NCI-H1694 (cell line): ENCODE results near the gene ADGRD2.
"Not testable (repeated sequence)": the region's sequence is repeated elsewhere in the genome, so short reads cannot be mapped to it uniquely, and the experiment has no call there.

Experiments used
- DNase-seq: peaks from one replicate; lab custom pipeline; 2025; lab: John Stamatoyannopoulos, UW

The ADGRD2 gene, protein sequence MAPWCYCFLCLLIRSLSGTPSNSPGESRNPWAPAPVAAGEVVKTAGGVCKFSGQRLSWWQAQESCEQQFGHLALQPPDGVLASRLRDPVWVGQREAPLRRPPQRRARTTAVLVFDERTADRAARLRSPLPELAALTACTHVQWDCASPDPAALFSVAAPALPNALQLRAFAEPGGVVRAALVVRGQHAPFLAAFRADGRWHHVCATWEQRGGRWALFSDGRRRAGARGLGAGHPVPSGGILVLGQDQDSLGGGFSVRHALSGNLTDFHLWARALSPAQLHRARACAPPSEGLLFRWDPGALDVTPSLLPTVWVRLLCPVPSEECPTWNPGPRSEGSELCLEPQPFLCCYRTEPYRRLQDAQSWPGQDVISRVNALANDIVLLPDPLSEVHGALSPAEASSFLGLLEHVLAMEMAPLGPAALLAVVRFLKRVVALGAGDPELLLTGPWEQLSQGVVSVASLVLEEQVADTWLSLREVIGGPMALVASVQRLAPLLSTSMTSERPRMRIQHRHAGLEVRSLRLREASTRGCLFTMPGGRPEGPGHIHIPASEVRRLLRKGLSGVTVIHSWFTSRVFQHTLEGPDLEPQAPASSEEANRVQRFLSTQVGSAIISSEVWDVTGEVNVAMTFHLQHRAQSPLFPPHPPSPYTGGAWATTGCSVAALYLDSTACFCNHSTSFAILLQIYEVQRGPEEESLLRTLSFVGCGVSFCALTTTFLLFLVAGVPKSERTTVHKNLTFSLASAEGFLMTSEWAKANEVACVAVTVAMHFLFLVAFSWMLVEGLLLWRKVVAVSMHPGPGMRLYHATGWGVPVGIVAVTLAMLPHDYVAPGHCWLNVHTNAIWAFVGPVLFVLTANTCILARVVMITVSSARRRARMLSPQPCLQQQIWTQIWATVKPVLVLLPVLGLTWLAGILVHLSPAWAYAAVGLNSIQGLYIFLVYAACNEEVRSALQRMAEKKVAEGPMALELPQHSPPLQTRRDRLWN

DNA sequence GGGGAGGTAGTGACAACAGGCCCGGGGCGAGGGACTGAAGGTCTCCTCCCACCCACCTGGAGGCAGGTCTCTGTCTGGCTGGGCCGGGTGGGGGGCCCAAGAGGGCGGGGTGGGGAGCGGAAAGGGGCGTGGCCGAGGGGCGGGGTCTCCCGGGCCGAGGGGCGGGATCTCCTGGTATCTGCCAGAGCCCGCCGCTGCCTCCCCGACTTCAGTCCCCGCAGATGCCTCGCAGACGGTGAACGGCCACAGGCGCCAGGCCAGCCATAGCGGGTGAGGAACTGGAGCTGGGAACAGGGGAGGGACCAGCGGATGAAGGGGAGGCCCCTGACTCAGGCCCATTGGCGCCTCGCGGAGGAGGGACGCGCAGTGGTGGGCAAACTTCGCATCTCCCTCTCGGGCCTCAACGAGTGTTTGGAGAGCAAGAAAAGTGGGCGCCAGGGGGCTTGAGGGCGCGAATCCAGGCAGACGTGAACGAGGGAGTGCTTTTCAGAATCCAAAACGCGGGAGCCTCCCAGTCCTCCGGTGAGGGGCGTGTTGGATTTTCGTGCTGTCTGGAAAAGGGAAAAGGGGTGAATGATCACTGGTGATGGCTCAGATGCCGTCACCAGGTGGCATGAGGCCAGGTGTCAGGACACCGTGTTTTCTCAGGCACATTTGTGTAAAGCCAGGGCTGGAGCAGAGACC is at the start of gene ADGRD2:
ADGRD2 (plus strand) TSS at position 211 of the 684 bp plus-strand sequence. CDS start 1,216 bp downstream, outside the sequence.
- no peak for DNase-seq

DNA sequence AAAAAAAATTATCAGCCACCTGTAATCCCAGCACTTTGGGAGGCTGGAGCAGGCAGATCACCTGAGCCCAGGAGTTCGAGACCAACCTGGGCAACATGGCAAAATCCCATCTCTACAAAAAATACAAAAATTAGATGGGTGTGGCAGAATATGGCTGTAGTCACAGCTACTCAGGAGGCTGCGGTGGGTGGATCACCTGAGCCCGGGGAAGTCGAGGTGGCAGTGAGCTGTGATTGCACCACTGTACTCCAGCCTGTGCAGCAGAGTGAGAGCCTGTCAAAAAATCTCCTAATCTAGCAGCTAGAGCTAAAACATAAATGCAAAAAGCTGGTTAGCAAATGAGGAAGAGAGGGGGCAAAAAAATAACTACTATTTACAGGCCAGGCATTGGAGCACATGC is 47.0 kb upstream of the ADGRD2 start:
- no peak for DNase-seq

DNA sequence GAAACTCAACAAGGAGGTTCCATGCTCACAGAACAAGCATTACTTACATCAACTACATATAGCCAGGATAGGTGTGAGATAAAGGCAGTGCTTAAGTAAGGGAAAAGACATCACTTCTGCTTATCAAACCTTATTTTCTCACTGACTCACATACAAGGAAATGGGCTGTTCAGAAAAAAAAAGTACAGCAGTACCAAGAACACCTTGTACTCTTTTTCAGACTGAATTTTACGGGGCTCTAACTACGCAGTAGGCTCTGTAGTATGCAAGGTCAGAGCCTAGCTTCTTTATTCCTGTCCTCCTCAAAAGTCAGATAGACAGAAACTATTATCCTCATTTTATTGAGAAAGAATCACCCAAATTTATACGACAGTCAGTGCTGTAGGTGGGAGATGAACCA is 40.8 kb upstream of the ADGRD2 start:
- no peak for DNase-seq

DNA sequence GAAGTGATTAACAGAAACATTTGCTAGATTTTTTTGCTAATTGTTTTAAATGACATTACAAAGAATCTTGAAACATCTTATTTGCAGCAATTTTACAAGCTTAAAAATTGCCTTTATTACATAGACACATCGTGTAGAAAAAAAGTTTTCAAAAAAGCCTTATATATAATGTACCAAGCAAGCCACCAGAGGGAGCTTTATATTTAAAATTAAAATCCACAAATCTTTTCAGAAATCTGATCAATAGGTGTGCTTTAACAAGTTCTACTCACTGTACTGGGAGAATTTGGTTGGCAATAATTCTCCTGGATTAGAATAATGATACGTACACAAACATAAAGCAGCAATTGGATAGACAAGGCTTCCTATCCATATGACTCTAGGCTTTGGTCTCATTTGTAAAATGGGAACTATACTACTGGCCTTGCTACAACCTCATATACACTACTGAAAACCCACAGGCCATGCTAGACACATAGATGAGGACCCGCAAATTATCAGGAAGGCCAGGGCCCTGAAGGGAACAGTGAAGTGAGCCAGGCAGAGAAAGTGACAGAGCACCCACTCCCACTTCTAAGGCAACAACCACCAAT is 39.8 kb upstream of the ADGRD2 start:
- DNase-seq: no peak

DNA sequence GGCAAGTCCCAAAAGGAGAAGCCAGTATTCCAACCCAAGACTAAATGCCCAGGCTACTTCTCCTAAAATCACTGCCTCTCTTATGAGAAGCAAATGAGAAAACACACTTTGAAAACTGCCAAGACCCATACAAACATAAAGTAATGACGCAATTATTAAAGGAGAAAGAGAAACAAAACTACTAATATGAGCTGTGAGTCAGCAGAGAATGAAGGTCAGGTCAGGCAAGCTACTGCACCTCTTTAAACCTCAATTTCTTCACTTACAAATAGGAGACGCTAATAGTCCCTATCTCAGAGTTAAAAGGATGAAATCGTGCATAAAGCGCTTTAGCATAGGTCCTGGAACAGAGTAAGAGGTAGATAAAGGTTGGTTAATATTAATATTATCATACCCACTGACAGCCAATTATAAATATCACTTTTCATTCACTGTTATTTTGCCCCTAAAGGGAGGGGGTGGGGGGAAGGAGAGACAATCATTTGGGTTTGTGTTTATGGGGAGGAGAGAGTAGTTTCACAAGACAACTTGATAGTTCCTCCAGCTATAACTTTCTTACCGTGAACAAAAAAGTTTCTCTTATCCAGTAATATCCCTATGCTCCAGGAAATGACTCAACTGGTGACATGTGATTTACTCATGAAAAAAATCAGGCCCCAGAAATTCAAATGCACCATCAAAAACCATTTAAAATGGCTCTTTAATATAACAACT is 38.6 kb upstream of the ADGRD2 start:
- no peak for DNase-seq

DNA sequence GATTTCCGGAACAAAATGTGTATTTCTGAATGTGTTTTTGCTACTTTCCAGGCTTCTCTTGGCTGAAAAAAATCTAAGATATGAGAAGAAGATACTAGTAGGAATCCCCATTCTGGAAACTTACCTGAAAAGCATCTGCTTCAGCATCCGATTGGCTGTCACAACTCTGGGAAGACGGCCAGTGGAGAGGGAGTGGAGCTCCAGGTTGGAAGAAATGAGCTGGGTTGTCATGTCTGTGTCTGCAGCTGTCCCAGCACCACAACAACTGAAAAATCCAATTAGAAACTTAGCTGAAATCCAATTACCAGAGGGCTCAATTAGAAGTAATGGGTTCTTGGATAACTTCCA is 38.0 kb upstream of the ADGRD2 start:
- no peak for DNase-seq

DNA sequence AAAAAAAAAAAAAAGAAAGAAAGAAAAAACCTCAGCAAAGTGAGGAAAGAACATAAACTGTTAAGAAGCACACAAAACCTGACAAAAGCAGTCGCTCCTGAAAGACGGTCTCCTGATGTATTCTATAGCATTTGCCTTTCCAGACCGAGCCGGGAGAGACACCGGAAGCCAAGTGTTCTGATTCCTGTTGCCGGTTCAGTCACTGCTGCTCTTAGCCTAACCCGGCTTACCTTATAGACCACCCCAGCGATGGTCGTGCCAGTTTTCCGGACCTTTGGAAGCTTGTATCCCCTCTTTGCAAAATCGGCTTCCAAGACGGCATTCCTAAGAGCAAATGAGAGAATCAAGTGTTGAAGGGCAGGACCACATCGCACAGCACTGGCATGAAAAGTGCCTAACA is 35.6 kb upstream of the ADGRD2 start:
- DNase-seq: no peak

DNA sequence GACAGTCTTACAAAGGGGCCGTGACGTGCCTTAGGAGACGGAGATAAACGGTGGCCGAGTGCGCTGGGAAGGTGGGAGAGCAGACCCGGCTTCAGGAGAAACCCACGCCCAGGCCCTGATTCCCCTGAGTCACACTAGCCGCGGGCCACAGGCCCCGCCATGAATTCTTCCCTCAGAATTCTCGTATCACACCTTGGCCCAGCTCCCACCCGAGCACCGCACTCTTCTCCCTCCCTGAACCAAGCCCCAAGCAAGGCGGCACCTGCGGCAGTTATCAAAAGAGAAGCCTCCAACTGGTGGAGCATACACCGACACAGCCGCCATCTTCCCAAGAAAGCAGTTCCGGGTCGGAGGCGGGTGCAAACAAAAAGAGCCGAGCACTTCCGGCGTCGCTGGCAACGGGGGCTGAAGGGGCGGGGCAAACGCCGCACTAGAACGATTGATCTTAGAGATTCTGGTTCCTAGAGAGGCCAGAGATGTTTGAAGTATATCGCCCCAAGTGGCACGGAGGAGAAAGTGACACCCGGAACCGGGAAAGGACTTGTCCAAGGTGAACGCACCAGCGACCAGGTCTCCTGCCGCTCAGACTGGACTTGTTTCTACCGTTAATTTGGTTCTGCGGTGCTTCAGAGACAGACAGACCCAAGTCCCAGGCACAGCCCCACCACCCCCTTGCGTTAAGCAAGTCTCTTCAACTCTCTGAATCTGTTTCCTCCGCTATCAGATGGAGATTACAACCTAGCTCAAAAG is 35.0 kb upstream of the ADGRD2 start, which contains the start of gene PSMB7:
PSMB7 (minus strand) TSS at position 341 of the 750 bp plus-strand sequence; CDS start at position 324, 17 bp downstream.
- peak; percentile 97 for DNase-seq

DNA sequence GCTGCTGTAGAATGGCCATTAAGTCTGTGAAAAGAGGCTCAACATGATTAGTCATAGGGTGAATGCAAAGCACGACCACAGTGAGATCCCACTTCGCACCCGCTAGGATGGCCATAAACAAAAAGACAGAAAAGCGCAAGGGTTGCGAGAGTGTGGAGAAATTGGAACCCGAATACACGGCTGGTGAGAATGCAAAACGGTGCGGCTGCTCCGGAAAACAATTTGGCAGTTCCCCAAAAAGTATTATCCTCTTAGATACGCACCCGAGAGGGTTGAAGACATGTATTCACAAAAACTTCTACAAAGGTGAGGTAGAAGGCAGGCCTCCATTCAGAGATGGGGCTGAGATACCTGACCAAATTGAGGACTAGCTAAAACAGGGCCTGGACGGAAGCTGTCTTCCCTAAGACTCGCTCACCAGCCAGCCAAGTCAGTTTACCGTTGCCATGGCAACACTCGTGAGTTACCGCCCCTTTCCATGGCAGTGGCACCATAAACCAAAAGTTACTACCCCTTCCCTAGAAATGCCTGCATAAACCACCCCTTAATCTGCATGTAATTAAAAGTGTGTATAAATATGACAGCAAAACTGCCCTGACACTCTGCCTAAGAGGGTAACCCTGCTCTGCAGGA is 34.3 kb upstream of the ADGRD2 start:
- DNase-seq: no peak

DNA sequence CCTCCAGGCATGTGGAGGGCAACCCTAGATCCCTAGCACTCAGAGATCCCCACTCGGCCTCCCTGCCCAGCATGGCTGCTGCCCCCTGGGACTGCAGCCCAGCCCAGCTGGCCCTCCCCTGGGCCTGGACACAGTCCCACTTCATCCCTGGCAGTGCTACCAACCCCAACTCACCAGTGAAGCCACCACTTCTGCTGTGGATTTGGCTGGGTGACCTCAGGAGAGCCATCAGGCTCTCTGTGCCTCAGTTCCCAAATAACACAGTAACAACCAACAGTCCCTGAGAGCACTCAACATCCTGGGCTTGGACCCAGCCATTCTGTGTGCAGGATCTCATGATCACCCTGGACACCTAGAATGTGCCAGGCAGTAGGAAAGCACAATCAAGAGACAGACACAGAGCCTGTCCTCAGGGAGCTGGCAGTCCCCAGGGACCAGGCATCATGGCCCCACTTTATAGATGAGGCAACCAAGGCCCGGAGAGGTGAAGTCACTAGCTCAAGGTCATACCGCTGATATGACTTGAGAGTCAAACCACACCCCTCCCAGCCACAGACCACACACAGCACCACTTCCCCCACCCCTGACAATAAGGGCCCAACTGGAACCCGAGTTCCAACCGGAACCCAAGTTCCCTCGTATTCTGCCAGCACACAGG is 30.3 kb upstream of the ADGRD2 start:
- DNase-seq: no peak

DNA sequence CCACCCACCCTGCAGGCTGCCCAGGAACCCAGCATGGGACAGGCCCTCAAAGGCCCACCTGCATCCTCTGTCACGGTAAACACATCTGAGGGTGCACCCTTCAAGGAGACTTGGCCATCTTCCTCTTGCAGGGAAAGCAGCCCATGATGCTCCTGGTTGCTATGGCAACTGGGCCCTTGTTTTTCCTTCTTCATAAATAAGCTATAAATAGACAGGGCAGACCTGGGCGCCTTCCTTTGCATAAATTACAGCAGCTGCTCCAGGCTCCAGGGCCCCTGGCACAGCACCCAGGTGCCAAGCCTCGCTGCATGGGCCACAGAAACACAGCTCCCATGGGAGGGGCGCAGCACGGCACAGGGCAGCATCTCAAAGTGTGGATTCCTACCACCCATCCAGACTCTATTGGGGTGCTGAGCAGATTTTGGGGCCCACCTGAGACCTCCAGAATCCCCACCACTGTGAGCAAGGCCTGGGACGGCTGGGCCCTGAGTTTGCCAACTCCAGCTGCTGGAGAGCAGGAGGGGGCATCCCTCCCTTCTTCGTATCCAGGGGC is 29.2 kb upstream of the ADGRD2 start:
- DNase-seq: peak; percentile 67

DNA sequence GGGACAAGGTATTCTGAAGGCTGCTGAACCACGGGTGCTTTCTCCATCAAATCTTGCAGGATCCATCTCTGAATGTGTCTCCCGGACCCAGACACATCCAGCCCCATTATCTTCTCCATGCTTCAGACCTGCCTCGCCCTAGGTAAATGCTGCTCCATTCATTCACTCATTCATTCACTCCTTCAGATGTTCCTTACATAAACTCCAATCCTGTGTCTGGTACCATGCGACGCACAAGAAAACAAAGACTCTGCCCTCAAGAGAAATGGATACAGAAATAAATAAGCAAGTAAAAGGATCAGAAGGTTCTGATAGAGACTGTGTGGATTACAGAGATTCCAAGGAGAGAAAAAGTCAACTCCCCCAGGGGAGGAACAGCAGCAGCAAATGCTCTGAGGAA is 27.1 kb upstream of the ADGRD2 start:
- DNase-seq: no peak

DNA sequence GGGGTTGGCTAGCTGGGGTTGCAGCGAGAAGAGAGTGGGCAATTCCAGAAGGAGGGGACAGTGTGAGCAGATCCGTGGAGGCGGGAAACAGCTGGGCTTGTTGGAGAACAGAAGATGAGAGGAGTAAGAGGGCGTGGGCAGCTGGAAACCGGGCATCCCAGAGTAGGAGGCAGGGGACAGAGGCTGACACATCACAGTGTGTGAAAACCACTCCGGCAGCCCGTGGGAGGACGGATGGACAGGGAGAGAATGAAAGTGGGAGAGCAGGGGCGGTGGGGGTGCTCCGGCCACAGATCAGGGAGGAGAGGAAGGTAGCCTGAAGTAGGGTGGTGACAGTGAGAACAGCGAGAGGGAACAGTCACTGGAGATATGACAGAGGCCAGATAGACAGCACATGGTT is 26.7 kb upstream of the ADGRD2 start:
- no peak for DNase-seq

DNA sequence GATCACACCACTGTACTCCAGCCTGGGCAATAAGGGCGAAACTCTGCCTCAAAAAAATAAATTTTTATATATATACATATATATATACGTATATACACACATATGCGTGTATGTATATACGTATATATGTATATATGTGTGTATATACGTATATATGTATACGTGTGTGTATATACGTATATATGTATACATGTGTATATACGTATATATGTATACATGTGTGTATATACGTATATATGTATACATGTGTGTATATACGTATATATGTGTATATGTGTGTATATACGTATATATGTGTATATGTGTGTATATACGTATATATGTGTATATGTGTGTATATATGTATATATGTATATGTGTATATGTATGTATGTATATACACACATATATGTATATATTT is 24.5 kb upstream of the ADGRD2 start:
- DNase-seq: not testable (repeated sequence)

DNA sequence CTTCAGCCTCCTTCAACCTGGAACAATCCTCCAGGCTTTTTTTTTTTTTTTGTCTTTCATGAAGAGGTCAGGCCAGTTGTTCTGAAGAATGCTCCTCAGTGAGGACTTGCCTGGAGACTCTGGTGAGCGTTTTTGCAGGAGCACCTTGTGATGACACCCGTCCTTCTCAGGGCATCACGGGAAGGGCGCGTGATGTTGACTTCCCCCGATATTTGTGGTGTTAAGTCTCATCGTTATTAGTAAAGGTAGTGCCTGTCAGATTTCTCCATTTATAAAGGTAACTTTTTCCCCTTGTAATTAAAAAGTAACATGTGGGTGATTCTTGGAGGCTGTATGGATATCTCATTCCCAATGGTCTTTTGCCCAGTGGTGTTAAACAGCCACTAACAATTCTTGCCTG is 23.9 kb upstream of the ADGRD2 start:
- no peak for DNase-seq

DNA sequence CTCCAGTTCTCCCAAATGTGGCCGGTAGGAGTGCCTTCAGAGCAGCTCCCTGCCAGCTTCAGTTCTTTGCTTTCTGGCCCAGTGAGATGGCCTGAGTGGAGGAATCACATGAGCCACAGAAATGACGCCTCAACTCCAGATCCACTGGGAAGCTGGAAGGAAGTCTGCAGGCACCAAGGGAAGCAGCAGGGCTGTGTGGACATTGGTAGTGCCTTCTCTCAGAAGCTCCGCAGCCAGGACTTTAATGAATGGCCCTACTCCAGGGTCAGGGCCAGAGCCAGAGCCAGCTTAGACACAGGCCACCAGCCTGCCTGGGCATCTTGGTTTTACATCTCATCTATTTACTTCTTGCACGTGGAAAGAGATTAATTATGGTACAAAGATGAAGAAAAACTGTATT is 23.0 kb upstream of the ADGRD2 start:
- no peak for DNase-seq

DNA sequence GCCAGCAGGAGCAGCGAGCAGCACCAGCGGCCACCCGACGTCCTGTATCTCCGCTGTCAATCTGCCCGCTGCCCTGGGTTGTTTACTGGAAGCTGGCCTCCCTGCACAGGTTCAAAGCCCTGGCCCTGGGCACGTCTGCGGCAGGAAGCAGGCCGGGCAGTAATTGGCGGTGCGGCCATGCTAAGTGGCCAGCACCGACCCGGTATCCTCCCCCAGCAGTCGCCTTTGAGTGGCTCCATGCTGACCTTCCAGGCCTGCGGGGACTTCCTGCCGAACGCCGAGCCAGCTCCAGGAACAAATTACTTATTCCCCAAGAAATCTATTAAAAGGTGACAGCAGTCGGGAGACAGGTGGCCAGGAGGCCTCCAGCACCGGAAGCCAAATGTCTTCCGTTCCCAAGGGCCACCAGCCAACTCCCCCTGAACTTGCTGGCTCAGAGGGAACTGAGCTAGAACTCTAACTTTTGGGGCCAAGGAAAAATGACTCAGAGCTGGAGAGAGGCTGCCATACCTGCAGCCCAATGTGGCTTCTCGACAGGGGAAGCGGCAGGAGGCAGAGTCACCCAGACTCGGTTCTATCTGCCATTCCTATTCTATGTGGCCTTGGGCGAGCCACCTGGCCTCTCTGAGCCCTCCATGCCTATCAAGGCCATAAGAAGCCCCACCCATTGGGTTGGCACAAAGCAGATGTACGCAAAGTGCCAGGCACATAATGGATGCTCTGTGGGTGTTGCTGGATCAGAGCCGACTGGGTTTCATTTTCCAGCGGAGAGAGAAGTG is 21.3 kb upstream of the ADGRD2 start:
- no peak for DNase-seq

DNA sequence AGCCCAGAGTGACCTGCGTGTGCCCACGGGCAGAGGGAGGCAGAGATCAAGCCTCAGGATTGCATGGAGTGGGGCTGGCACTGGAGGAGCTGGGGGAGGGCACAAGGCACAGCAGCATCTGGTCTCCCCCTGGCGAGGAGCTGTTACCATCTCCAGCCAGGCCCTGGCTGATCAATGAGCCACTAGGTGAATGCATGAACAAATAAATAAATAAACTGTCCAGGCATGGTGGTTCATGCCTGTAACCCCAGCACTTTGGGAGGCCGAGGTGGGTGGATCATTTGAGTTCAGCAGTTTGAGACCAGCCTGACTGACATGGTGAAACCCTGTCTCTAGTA is 20.8 kb upstream of the ADGRD2 start:
- DNase-seq: no peak

DNA sequence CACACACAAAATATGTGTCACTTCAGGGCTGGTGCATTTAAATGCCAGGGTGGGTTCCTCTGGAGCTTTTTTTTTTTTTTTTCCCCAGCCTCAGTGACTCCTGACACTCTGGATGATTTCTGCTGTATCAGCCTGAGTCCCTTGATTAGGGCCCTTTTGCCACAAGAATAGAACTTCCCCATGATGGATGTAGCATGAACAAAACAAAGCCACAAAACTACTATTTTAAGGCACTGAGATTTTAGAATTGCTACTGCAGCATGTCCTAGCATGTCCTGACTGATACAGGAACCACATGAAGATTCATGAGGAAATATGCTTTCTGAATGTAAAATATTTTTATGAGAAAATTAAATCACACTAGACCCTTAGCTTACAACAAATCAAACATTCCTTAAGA is 13.9 kb upstream of the ADGRD2 start:
- DNase-seq: no peak
